VCaP (cell line): ENCODE data around the gene ALG6.

ENCODE experiments used
- H3K27ac ChIP-seq: fragments of 450-650 bp; 2 replicates; pipeline ENCODE4 v1.5.1; 2017
- CTCF ChIP-seq: fragments of 450-650 bp; conservative IDR thresholded peaks from 2 replicates; pipeline ENCODE4 v1.5.1; 2017; ENCODE audit warnings: mild to moderate bottlenecking, moderate library complexity

Gene ALG6

DNA sequence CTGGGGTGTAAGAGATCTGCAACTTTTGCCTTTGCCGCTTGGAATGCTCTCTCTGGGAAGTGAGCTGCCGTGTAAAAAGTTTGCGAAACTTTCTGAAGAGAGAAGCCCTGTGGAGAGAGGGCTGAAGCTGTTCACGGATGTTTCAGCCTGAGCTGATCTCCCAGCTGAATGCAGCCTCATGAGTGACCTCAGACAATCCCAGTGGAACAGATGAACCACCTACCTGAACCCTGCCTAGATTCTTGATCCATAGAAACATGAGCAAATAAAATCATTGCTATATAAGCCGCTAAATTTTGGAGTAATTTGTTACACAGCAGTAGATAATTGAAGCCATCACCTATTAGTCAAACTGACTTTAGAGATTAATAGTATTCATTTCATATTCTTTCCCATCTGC lies 4.4 kb upstream of the ALG6 start:
- no peak for TF ChIP-seq CTCF
- H3K27ac ChIP-seq = peak overlapping the region; percentile 74

DNA sequence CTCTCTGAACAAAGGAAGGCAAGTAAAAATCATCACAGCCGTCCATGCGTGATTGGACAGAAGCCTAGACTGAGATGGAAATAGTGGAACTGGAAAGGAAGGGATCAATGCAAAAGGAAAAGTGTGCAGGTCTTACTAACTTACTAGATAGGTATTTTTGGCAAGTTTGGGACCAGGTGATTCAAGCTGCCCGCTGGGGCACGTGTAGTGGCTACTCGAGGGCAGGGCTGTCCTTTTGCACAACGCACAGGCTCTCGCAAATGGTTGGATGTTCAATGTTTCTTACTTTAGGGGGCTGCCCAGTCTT lies 566 bp upstream of the ALG6 start:
- TF ChIP-seq CTCF = no peak
- peak overlapping the region; percentile 83 for H3K27ac ChIP-seq

- peak overlapping the region; percentile 83 for H3K27ac ChIP-seq
- no peak for TF ChIP-seq CTCF
These were observed 704 bp downstream of the ALG6 start for GRCh38 chr1:63368131-63368530.

GRCh38 chr1:63379583-63379982 lies 12.2 kb downstream of the ALG6 start:
- no peak for TF ChIP-seq CTCF
- H3K27ac ChIP-seq = no peak overlapping the region

GRCh38 chr1:63381741-63382140 lies 14.3 kb downstream of the ALG6 start:
- no peak overlapping the region for H3K27ac ChIP-seq
- no peak for TF ChIP-seq CTCF

DNA sequence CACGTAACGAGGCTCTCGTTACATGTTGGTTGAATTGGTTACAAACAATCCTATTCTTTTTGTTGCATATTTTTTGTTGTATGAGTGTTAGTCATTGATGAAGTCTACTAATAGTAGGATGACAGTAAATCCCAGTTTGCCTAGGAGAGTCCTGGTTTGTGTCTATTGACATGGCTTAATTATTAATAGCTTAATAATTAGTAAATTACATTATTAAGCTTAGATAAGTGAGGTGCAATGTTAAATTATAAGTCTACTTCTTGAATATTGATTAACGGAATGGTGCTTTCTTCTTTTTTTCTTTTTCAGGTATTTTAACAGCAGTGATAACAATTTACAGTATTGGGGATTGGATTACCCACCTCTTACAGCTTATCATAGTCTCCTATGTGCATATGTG lies 34.5 kb downstream of the ALG6 start:
- no peak overlapping the region for H3K27ac ChIP-seq
- no peak for TF ChIP-seq CTCF

DNA sequence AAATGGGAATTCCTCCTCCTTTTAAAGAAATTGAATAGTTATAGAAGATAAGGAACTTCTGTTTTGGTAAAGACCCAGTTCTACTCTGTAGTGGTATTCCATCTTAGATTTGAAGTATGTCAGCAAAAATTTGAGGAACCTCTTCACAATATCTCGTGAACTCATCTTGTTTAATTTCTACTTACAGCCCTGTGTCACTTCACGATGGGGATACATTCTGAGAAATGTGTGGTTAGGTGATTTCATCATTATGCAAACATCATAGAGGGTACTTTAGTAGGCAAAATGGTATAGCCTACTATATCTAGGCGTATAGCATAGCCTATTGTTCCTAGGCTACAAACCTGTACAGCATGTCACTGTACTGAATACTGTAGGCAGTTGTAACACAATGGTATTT lies 36.0 kb downstream of the ALG6 start:
- TF ChIP-seq CTCF = no peak
- no peak overlapping the region for H3K27ac ChIP-seq

GRCh38 chr1:63405021-63405420 lies 37.6 kb downstream of the ALG6 start:
- no peak for TF ChIP-seq CTCF
- peak overlapping the region; percentile 28 for H3K27ac ChIP-seq
